Stimulated activated CD4-positive, alpha-beta T cell treated with anti-CD3 and anti-CD28 coated beads, Interleukin-15, amount 100 ng/mL, for 48 hours (primary cell): ENCODE results near the gene DQX1.

Experiments
- DNase-seq, 2 donors: peaks; one replicate each; pipeline ENCODE4 v3.0.0-alpha.2; 2020; ENCODE audit warnings: low read depth in 2 of 2

Gene DQX1

GRCh38 chr2:74553892-74554819, 28.1 kb upstream of the DQX1 start, which contains the start of the genes DOK1 and LOXL3:
DOK1 (plus strand) TSS chr2:74554720; CDS start chr2:74554755, 35 bp downstream.
LOXL3 (minus strand) TSS chr2:74553942; CDS start chr2:74552634, 1,308 bp downstream.
- peak; percentile 73 to 75 for DNase-seq

GRCh38 chr2:74552914-74553811, 27.1 kb upstream of the DQX1 start:
- no peak for DNase-seq

- no peak for DNase-seq
Observed at GRCh38 chr2:74551942-74552913, 26.2 kb upstream of the DQX1 start.

GRCh38 chr2:74551530-74551929, 25.5 kb upstream of the DQX1 start:
- DNase-seq: no peak

GRCh38 chr2:74550231-74550630, 24.2 kb upstream of the DQX1 start:
- no peak for DNase-seq

- no peak for DNase-seq
Observed at GRCh38 chr2:74548900-74549826, 23.1 kb upstream of the DQX1 start.

GRCh38 chr2:74548285-74548899, 22.4 kb upstream of the DQX1 start:
- no peak for DNase-seq

- DNase-seq: no peak
Observed at GRCh38 chr2:74546004-74546403, 20.0 kb upstream of the DQX1 start.

GRCh38 chr2:74544634-74545033, 18.6 kb upstream of the DQX1 start:
- DNase-seq: no peak

- no peak for DNase-seq
Observed at GRCh38 chr2:74542978-74543377, 16.9 kb upstream of the DQX1 start.

- no peak for DNase-seq
Observed at GRCh38 chr2:74540291-74540690, 14.3 kb upstream of the DQX1 start.

GRCh38 chr2:74538881-74539339, 12.9 kb upstream of the DQX1 start:
- DNase-seq: no peak

GRCh38 chr2:74537140-74537539, 11.1 kb upstream of the DQX1 start:
- DNase-seq: no peak

GRCh38 chr2:74536166-74536950, 10.3 kb upstream of the DQX1 start:
- DNase-seq: no peak

- DNase-seq: no peak
Observed at GRCh38 chr2:74535440-74535965, 9.5 kb upstream of the DQX1 start.

- DNase-seq: no peak
Observed at GRCh38 chr2:74534411-74534810, 8.4 kb upstream of the DQX1 start.

- DNase-seq: no peak
Observed at GRCh38 chr2:74533464-74533863, 7.4 kb upstream of the DQX1 start.

GRCh38 chr2:74532222-74532621, 6.2 kb upstream of the DQX1 start:
- DNase-seq: no peak
